ENCODE results near the gene NLRX1.

DNA sequence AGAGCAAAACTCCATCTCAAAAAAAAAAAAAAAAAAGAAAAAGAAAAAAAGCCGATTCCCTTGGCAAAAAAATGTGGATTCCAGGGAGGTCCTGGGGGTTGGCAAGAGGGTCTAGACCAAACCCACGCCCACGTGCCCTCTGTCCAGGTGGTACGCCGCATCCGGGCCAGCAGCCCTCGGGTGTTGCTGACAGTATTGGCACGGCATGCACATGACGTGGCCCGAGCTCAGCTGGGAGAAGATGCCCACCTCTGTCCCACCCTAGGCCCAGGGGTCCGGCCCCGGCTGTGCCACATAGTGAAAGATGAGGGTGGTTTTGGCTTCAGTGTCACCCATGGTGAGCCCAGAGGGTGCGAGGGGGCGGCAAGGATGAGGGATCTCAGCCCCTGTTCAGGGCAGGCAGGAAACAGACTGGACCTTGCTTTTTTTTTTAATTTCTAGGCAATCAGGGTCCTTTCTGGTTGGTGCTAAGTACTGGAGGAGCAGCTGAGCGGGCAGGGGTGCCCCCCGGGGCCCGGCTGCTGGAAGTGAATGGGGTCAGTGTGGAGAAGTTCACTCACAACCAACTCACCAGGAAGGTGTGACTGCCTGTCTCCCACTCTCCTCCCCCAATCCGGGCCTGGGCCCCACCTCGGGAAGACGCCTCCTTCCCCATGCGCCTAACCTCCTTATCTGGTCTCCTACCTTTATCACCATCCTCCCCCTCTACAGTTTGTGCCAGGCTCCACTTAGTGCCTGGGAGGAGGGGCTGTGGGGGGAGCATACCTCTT lies 18.8 kb downstream of the NLRX1 start:
- TF ChIP-seq, protein P1, sequence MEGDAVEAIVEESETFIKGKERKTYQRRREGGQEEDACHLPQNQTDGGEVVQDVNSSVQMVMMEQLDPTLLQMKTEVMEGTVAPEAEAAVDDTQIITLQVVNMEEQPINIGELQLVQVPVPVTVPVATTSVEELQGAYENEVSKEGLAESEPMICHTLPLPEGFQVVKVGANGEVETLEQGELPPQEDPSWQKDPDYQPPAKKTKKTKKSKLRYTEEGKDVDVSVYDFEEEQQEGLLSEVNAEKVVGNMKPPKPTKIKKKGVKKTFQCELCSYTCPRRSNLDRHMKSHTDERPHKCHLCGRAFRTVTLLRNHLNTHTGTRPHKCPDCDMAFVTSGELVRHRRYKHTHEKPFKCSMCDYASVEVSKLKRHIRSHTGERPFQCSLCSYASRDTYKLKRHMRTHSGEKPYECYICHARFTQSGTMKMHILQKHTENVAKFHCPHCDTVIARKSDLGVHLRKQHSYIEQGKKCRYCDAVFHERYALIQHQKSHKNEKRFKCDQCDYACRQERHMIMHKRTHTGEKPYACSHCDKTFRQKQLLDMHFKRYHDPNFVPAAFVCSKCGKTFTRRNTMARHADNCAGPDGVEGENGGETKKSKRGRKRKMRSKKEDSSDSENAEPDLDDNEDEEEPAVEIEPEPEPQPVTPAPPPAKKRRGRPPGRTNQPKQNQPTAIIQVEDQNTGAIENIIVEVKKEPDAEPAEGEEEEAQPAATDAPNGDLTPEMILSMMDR (conservative IDR thresholded peaks at IDR 0.05 in 1 of 2, IDR thresholded peaks at IDR 0.05 in 1 of 2; ENCODE audit: low read depth in 1 of 2, low read length in 2 of 2), result no peak
- TF ChIP-seq EZH2 (IDR thresholded peaks at IDR 0.05; ENCODE audit: low read length, missing control alignments), result no peak
